Activated T-helper 2 cell treated with anti-CD3 and anti-CD28 coated beads, Interferon-gamma antibody, Interleukin-2, Interleukin-4, amounts not matched to agents 10 μg/mL and 5 μg/mL and 100 μg/mL, durations not matched to agents 14 hours and 24 hours and 36 hours (primary cell): ENCODE measurements around the gene BORCS8. TPM values are rescaled to one million over a fixed set of nuclear protein-coding genes. Genes with fewer than 3 reads are reported as not detected.

Experiments
- DNase-seq: peaks from one replicate; pipeline ENCODE4 v3.0.0; 2021; ENCODE audit warnings: low spot score
- H3K27ac Mint-ChIP-seq: one replicate; pipeline ENCODE4 v1.8.0; 2021; ENCODE audit warnings: mixed read lengths
- H3K27me3 Mint-ChIP-seq: one replicate; pipeline ENCODE4 v1.8.0; 2021; ENCODE audit warnings: low read depth, mixed read lengths
- H3K36me3 Mint-ChIP-seq: one replicate; pipeline ENCODE4 v1.8.0; 2021; ENCODE audit warnings: low read depth, mixed read lengths
- H3K4me1 Mint-ChIP-seq: one replicate; pipeline ENCODE4 v1.8.0; 2021; ENCODE audit warnings: low read depth, mixed read lengths
- H3K4me3 Mint-ChIP-seq: one replicate; pipeline ENCODE4 v1.8.0; 2021; ENCODE audit warnings: low read depth, mild to moderate bottlenecking, moderate library complexity, mixed read lengths
- H3K9me3 Mint-ChIP-seq: one replicate; pipeline ENCODE4 v1.8.0; 2021; ENCODE audit warnings: mixed read lengths
- intact Hi-C: fragments of 100-400 bp; cut with micrococcal nuclease; formaldehyde crosslinking; loops from one replicate; pipeline ENCODE4 v1.15.1; 2023
- total RNA-seq: library from RNA; stranded (reverse); gene quantifications from 2 replicates; pipeline ENCODE4 v1.2.3, GENCODE V29; 2022

BORCS8 gene
- total RNA-seq, 1 donor from 2014 or later = 28.8 TPM

GRCh38 chr19:19169236-19170052 is 22.5 kb downstream of the BORCS8 start:
- H3K27me3 Mint-ChIP-seq = no peaks in the 10 kb centered on the region
- H3K36me3 Mint-ChIP-seq = no peaks in the 10 kb centered on the region
- no peaks in the 10 kb centered on the region for H3K9me3 Mint-ChIP-seq
- H3K4me3 Mint-ChIP-seq = no peak overlapping the region
- intact Hi-C loops = no loop called here
- H3K4me1 Mint-ChIP-seq = peaks cover 8% of the 10 kb centered on the region
- no peak overlapping the region for H3K27ac Mint-ChIP-seq
- DNase-seq = no peak

GRCh38 chr19:19167612-19168011 is 24.3 kb downstream of the BORCS8 start:
- Mint-ChIP-seq H3K27ac (no peak overlapping the region), H3K4me3 (no peak overlapping the region), H3K27me3 (no peaks in the 10 kb centered on the region), H3K4me1 (peaks cover 8% of the 10 kb centered on the region), H3K36me3 (no peaks in the 10 kb centered on the region), H3K9me3 (no peaks in the 10 kb centered on the region)
- DNase-seq = no peak
- intact Hi-C loops = no loop called here

GRCh38 chr19:19165396-19165795 is 26.6 kb downstream of the BORCS8 start:
- Mint-ChIP-seq H3K27ac (no peak overlapping the region), H3K4me3 (no peak overlapping the region), H3K36me3 (no peaks in the 10 kb centered on the region), H3K9me3 (no peaks in the 10 kb centered on the region), H3K4me1 (peaks cover 2% of the 10 kb centered on the region), H3K27me3 (no peaks in the 10 kb centered on the region)
- intact Hi-C loops = no loop called here
- DNase-seq = no peak

- Mint-ChIP-seq H3K9me3 (no peaks in the 10 kb centered on the region), H3K36me3 (no peaks in the 10 kb centered on the region), H3K27me3 (no peaks in the 10 kb centered on the region), H3K4me1 (no peaks in the 10 kb centered on the region), H3K27ac (no peak overlapping the region), H3K4me3 (no peak overlapping the region)
- intact Hi-C loops = no loop called here
- no peak for DNase-seq
Measured at GRCh38 chr19:19162495-19162894, 29.5 kb downstream of the BORCS8 start.

GRCh38 chr19:19160461-19161035 is 31.4 kb downstream of the BORCS8 start:
- Mint-ChIP-seq H3K27me3 (no peaks in the 10 kb centered on the region), H3K9me3 (no peaks in the 10 kb centered on the region), H3K4me1 (no peaks in the 10 kb centered on the region), H3K4me3 (no peak overlapping the region), H3K27ac (no peak overlapping the region), H3K36me3 (no peaks in the 10 kb centered on the region)
- intact Hi-C loops = no loop called here
- no peak for DNase-seq

GRCh38 chr19:19159534-19159933 is 32.4 kb downstream of the BORCS8 start:
- Mint-ChIP-seq H3K9me3 (no peaks in the 10 kb centered on the region), H3K36me3 (peaks cover 3% of the 10 kb centered on the region), H3K27ac (no peak overlapping the region), H3K4me1 (no peaks in the 10 kb centered on the region), H3K27me3 (no peaks in the 10 kb centered on the region), H3K4me3 (no peak overlapping the region)
- no peak for DNase-seq
- intact Hi-C loops = no loop called here

GRCh38 chr19:19157808-19158207 is 34.1 kb downstream of the BORCS8 start:
- Mint-ChIP-seq H3K27ac (no peak overlapping the region), H3K27me3 (no peaks in the 10 kb centered on the region), H3K36me3 (peaks cover 3% of the 10 kb centered on the region), H3K4me3 (no peak overlapping the region), H3K9me3 (no peaks in the 10 kb centered on the region), H3K4me1 (no peaks in the 10 kb centered on the region)
- no peak for DNase-seq
- intact Hi-C loops = no loop called here

GRCh38 chr19:19155495-19156219 is 36.3 kb downstream of the BORCS8 start:
- Mint-ChIP-seq H3K9me3 (no peaks in the 10 kb centered on the region), H3K27ac (no peak overlapping the region), H3K36me3 (peaks cover 3% of the 10 kb centered on the region), H3K4me1 (no peaks in the 10 kb centered on the region), H3K4me3 (no peak overlapping the region), H3K27me3 (no peaks in the 10 kb centered on the region)
- intact Hi-C loops = no loop called here
- DNase-seq = no peak

GRCh38 chr19:19154768-19155494 is 37.0 kb downstream of the BORCS8 start:
- Mint-ChIP-seq H3K9me3 (no peaks in the 10 kb centered on the region), H3K4me1 (no peaks in the 10 kb centered on the region)
- no peak for DNase-seq

GRCh38 chr19:19152668-19153384 is 39.1 kb downstream of the BORCS8 start:
- intact Hi-C loops = no loop called here
- no peak overlapping the region for H3K4me3 Mint-ChIP-seq

More at GRCh38 chr19:19154768-19155494, 37.0 kb downstream of the BORCS8 start:
- Mint-ChIP-seq H3K36me3 (peaks cover 3% of the 10 kb centered on the region), H3K4me3 (no peak overlapping the region), H3K27me3 (no peaks in the 10 kb centered on the region), H3K27ac (no peak overlapping the region)
- intact Hi-C loops = no loop called here

GRCh38 chr19:19151418-19151817 is 40.5 kb downstream of the BORCS8 start:
- intact Hi-C loops = no loop called here
- H3K4me1 Mint-ChIP-seq = no peaks in the 10 kb centered on the region
- no peak overlapping the region for H3K27ac Mint-ChIP-seq
- H3K9me3 Mint-ChIP-seq = no peaks in the 10 kb centered on the region
- peaks cover 7% of the 10 kb centered on the region for H3K36me3 Mint-ChIP-seq
- no peak for DNase-seq
- no peaks in the 10 kb centered on the region for H3K27me3 Mint-ChIP-seq
- H3K4me3 Mint-ChIP-seq = no peak overlapping the region

More at GRCh38 chr19:19152668-19153384, 39.1 kb downstream of the BORCS8 start:
- no peak for DNase-seq
- no peaks in the 10 kb centered on the region for H3K27me3 Mint-ChIP-seq
- no peaks in the 10 kb centered on the region for H3K4me1 Mint-ChIP-seq
- H3K36me3 Mint-ChIP-seq = peaks cover 3% of the 10 kb centered on the region
- H3K9me3 Mint-ChIP-seq = no peaks in the 10 kb centered on the region
- H3K27ac Mint-ChIP-seq = no peak overlapping the region

- DNase-seq = no peak
- Mint-ChIP-seq H3K4me1 (no peaks in the 10 kb centered on the region), H3K4me3 (no peak overlapping the region), H3K36me3 (peaks cover 4% of the 10 kb centered on the region), H3K9me3 (no peaks in the 10 kb centered on the region), H3K27ac (no peak overlapping the region), H3K27me3 (no peaks in the 10 kb centered on the region)
- intact Hi-C loops = loop anchor here (5.0 kb wide), 1 partner anchor 78 kb away; no protein-coding TSS in a partner anchor
Measured at GRCh38 chr19:19149435-19149834, 42.5 kb downstream of the BORCS8 start.
